HG03064 (cell line): ENCODE data around the gene IFIT2.
A peak's percentile ranks its signal among the peaks of the same experiment; 100 is the strongest.
"Not testable (repeated sequence)": the region's sequence is repeated elsewhere in the genome, so short reads cannot be mapped to it uniquely, and the experiment has no call there.

ENCODE experiments used
- ATAC-seq: cut with Tn5 transposase; IDR thresholded peaks from one replicate; pipeline ENCODE4 v1.9.1; 2021; ENCODE audit warnings: low read depth; ENCODE audit not compliant: unreplicated experiment

IFIT2 gene

GRCh38 chr10:89278900-89279392 lies 22.9 kb upstream of the IFIT2 start:
- no peak for ATAC-seq

- no peak for ATAC-seq
These were observed 22.4 kb upstream of the IFIT2 start for GRCh38 chr10:89279421-89279869.

GRCh38 chr10:89280508-89280907 lies 21.3 kb upstream of the IFIT2 start:
- no peak for ATAC-seq

GRCh38 chr10:89281606-89282395 lies 20.0 kb upstream of the IFIT2 start:
- ATAC-seq, result no peak

- no peak for ATAC-seq
These were observed 18.6 kb upstream of the IFIT2 start for GRCh38 chr10:89283025-89283935.

- ATAC-seq, result no peak
These were observed 17.8 kb upstream of the IFIT2 start for GRCh38 chr10:89283936-89284475.

GRCh38 chr10:89284711-89285110 lies 17.1 kb upstream of the IFIT2 start:
- not testable (repeated sequence) for ATAC-seq

GRCh38 chr10:89285303-89285702 lies 16.5 kb upstream of the IFIT2 start:
- not testable (repeated sequence) for ATAC-seq

GRCh38 chr10:89294721-89295239 lies 7.1 kb upstream of the IFIT2 start:
- no peak for ATAC-seq

GRCh38 chr10:89295597-89295996 lies 6.2 kb upstream of the IFIT2 start:
- ATAC-seq, result peak; percentile 56

GRCh38 chr10:89296220-89296648 lies 5.6 kb upstream of the IFIT2 start:
- ATAC-seq, result no peak

GRCh38 chr10:89297356-89297755 lies 4.5 kb upstream of the IFIT2 start:
- ATAC-seq, result no peak

GRCh38 chr10:89297791-89298190 lies 4.1 kb upstream of the IFIT2 start:
- ATAC-seq, result no peak

GRCh38 chr10:89299031-89299430 lies 2.8 kb upstream of the IFIT2 start:
- ATAC-seq, result no peak

GRCh38 chr10:89301232-89301631 lies 614 bp upstream of the IFIT2 start:
- ATAC-seq, result no peak

- no peak for ATAC-seq
These were observed 779 bp downstream of the IFIT2 start for GRCh38 chr10:89302625-89303024.

- no peak for ATAC-seq
These were observed 1.3 kb downstream of the IFIT2 start for GRCh38 chr10:89303161-89303560.

- ATAC-seq, result no peak
These were observed 2.2 kb downstream of the IFIT2 start for GRCh38 chr10:89304026-89304425.

- ATAC-seq, result no peak
These were observed 2.6 kb downstream of the IFIT2 start for GRCh38 chr10:89304446-89304845.

GRCh38 chr10:89304925-89305324 lies 3.1 kb downstream of the IFIT2 start:
- no peak for ATAC-seq
